ENCODE results near the gene FXR2.

Gene FXR2

DNA sequence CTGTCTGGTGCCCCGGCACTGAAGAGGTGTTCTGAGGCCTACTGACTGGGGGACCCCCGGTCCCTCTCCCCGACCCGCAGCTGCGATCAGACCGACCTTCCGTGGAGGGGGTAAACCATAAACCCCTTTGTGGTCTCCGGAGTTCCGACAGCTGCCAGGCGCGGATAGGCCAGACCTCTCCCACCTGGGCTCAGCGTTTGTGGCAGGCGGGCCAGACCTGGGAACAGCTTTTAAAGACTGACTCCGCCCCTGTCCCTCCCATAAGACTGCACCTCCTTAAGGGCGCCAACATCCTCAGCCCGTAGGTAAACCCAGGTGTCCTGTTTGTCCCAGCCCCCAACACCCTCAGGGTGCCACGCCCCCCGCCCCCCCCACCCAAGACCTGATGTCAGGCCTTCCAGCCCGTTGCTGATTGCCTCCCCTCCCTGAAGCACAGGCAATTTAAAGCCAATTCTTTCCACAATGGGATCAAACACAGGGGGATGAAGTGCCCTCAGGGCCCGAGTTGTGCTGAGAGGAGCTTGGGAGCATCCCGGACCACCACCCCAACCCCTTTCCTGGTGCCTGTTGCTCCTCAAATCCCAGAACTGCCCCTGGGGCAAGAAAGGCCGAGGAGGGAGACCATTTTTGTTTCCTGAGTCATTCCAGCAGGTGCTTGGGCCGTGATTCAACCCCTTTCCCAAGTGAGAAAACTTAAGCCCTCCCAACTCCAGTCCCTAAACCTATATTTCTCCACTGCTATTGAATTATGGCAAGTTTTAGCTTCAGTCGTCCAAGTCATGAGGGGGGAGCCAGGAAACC, 24.6 kb downstream of the FXR2 start, which contains the start of gene SOX15:
Gene SOX15, minus strand, starts transcription at position 204 of the 801 bp plus-strand sequence. CDS start 418 bp downstream, outside the sequence.
- TF ChIP-seq JUND (IDR thresholded peaks at IDR 0.05; ENCODE audit: low read depth), result no peak
- in situ Hi-C loops (cut with HindIII; ENCODE audit: low pct_unique_long_range_greater_than_20kb, low sequenced_read_pairs), result no loop called here
- peak in 1 of 2 experiments; percentile 56 for DNase-seq (ENCODE audit: low read depth in 1 of 2, low spot score in 1 of 2)

DNA sequence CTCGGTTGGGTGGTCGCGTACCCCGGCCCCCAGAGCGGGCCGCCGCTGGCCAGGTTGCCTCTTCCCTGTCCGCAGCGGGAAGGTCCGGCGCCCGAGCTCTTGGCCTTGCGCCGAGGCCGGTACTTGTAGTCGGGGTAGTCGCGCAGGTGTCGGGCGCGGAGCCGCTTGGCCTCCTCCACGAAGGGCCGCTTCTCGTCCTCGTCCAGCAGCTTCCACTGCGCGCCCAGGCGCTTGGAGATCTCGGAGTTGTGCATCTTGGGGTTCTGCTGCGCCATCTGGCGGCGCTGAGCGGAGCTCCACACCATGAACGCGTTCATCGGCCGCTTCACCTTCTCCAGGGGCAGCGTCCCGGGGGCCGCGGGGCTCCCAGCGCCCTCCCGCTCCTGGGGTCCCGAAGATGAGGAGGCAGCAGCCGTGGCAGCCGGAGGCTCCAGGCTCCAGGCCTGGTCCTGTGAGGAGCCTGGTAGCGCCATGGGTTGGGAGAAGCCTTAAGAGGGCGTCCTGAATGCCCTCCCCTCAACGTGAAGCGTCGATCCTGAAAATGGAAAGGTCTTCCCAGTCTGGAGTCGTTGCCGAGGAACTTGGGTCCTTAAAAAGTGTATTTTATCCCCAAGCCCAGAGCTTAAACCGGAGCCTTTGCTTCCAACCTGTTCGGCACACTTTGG, 25.4 kb downstream of the FXR2 start:
- no peak for TF ChIP-seq JUND (IDR thresholded peaks at IDR 0.05; ENCODE audit: low read depth)
- DNase-seq (ENCODE audit: low read depth in 1 of 2, low spot score in 1 of 2), result no peak
- in situ Hi-C loops (cut with HindIII; ENCODE audit: low pct_unique_long_range_greater_than_20kb, low sequenced_read_pairs), result no loop called here

DNA sequence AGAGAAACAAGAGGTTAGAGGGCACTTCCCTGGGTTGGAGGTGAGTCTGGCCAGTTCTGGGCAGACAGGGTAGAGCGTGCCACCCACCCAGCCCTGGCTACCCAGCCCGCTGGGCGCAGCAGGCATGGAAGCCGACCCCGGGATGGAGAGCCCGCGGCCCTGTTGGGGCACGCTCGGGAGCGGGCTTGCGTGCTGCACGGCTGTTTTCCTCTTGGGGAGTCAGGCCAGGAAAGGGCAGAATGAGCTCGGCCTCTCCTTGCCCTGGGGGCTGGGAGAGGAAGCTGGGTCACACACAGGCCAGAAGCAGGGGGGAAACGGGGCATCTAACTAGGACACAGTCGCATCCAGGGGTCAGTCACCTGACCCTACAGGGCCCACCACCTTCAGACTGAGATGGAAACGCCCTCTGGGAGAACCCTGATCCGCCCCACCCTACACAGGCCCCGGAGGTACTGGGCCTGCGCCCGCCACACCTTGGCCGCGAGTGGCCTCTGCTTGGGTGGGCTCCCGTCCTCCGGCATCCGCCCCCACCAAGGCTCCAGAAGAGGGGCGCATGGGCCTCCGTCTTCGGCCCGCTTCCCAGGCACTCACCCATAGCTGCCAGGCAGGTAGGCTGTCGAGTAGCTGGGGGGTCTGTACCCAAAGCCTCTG, 26.0 kb downstream of the FXR2 start:
- TF ChIP-seq JUND (IDR thresholded peaks at IDR 0.05; ENCODE audit: low read depth), result no peak
- in situ Hi-C loops (cut with HindIII; ENCODE audit: low pct_unique_long_range_greater_than_20kb, low sequenced_read_pairs), result no loop called here
- no peak for DNase-seq (ENCODE audit: low read depth in 1 of 2, low spot score in 1 of 2)

DNA sequence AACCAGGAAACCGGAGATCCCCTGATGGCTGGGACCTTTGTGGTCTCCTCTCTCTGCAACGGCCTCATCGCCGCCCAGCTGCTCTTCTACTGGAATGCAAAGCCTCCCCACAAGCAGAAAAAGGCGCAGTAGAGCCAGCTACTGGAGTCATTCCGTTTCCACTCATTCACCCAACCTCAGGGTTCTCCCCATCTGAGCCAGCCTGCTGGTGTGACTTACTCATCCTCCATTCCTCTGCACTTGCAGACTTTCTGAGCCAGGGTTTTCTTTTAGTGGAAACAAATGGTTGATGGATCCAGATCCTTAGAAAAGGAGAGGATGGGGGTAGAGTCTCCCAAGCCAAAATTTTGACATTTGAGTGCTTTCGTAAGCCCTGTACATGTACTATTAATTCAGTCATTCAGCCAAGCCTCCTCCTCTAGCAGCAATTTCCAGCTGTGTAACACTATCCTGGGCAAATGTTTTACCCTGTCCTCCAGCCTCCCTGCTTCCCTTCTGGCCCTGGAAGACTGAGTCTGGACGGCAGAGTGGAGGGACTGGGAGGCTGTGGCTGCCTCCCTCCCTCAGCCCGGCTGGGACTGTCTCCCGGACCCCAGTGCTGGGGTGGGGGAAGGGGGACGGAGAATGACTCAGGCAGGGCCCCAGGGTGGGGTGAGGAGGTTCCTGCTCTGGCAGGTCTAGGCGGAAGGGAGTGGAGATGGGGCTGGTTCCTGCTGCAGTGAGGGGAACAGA, 27.1 kb downstream of the FXR2 start:
- TF ChIP-seq JUND (IDR thresholded peaks at IDR 0.05; ENCODE audit: low read depth), result no peak
- DNase-seq (ENCODE audit: low read depth in 1 of 2, low spot score in 1 of 2), result no peak
- in situ Hi-C loops (cut with HindIII; ENCODE audit: low pct_unique_long_range_greater_than_20kb, low sequenced_read_pairs), result no loop called here

DNA sequence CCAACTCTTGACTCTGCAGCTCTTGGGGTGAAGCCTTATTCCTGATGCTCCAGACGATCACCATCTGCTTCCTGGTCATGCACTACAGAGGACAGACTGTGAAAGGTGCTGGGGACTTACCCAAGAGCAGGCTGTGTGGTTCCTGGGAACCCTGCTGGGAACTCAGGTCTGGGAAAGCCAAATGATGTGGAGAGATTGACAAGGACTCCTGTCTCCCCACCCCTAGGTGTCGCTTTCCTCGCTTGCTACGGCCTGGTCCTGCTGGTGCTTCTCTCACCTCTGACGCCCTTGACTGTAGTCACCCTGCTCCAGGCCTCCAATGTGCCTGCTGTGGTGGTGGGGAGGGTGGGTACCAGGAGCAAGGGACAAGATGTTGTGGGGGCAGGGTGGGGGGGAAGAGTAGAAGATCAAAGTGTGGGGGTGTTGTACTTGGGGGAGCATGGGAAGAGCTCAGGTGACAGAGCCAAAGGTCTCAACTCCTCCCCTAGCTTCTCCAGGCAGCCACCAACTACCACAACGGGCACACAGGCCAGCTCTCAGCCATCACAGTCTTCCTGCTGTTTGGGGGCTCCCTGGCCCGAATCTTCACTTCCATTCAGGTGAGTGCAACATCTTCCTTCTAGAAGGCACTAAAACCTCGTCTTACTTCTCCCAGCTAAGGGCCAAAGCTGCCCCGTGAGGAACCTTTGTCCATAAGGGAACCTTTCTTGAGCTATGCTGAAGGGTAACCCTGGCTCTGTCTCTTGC, 27.9 kb downstream of the FXR2 start:
- in situ Hi-C loops (cut with HindIII; ENCODE audit: low pct_unique_long_range_greater_than_20kb, low sequenced_read_pairs), result no loop called here
- peak in 1 of 2 experiments; percentile 79 for DNase-seq (ENCODE audit: low read depth in 1 of 2, low spot score in 1 of 2)
- TF ChIP-seq JUND (IDR thresholded peaks at IDR 0.05; ENCODE audit: low read depth), result no peak

DNA sequence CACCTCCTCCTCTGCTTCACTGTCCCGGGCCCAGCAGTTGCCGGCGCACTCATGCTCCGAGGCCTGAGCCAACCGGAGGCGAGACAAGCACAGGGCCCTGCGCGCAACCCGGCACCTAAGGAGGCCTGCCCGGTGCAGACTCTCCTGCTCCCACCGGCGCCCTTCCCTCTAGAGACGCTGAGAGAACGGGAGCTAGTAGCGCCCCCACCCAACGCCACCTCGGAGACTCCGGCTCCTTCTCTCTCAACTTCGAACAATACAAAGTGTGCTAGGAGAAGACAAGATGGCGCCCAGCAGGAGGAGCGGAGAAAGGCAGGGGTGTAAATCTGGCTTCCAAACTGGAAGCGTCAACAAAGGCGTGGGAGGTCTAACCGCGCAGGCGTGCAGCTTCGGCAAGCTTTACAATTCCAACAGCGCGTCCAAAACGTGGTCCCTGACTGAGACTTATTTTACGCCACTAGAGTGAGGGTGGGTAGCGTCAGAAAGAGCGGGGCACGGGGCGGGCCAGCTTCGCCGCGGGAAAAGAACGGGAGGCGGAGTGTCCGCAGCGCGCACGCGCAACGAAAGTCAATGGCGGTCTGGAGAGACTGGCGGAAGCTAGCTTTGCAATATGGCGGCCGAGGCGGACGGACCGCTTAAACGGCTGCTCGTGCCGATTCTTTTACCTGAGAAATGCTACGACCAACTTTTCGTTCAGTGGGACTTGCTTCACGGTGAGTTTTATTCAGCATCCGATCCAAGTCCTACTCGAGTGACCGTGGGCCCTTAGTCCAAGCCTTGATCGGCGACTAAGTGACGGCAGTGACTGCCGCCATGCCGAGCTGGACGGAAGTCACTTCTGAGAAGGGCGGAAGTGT, 31.2 kb downstream of the FXR2 start, which contains the start of gene MPDU1:
Gene MPDU1, plus strand, starts transcription at position 600 of the 857 bp plus-strand sequence. Its CDS starts 11 bp downstream, at position 611.
- TF ChIP-seq JUND (IDR thresholded peaks at IDR 0.05; ENCODE audit: low read depth), result no peak
- peak; percentile 72 to 97 for DNase-seq (ENCODE audit: low read depth in 1 of 2, low spot score in 1 of 2)
- in situ Hi-C loops (cut with HindIII; ENCODE audit: low pct_unique_long_range_greater_than_20kb, low sequenced_read_pairs), result no loop called here

DNA sequence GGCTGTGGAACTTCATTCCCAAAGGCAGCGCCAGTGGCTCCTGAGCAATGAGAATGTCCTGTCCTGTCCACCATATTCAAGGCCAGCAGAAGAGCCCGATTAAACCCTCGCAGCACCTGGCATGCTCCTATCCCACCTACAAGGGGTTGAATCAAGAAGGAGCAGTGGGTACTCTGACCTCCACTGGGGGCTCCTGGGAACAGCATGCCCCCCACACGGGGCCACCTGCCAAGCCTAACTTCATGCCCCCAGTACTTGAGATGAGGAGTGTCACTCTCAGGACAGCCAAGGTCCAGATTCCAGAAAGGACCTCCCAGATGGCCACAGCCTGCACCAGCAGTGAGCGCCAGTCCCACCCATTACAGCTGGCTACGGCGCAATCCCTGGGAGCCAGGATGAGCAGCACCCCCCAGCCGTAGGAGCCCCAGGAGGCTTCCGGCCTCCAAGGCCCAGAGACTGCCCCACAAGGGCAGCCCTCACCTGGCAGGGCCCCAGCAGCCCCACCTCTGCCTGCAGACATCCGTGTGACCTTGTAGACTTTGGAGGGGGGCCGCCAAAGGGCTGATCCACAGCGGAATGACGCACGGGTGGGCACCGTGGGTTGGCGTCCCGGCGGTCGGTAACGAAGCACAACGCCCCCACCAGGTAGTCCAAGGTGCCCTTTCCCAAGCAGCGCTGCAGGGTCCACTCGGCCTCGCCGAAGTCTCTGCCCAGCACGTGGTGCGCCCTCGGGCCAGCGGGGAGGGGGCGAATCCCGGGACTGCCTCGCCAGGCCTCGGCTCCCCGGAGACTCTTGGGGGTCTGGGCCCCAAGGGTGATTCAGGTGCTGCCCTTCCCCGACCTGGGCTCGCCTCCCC, 32.1 kb downstream of the FXR2 start:
- in situ Hi-C loops (cut with HindIII; ENCODE audit: low pct_unique_long_range_greater_than_20kb, low sequenced_read_pairs), result no loop called here
- TF ChIP-seq JUND (IDR thresholded peaks at IDR 0.05; ENCODE audit: low read depth), result no peak
- no peak for DNase-seq (ENCODE audit: low read depth in 1 of 2, low spot score in 1 of 2)

DNA sequence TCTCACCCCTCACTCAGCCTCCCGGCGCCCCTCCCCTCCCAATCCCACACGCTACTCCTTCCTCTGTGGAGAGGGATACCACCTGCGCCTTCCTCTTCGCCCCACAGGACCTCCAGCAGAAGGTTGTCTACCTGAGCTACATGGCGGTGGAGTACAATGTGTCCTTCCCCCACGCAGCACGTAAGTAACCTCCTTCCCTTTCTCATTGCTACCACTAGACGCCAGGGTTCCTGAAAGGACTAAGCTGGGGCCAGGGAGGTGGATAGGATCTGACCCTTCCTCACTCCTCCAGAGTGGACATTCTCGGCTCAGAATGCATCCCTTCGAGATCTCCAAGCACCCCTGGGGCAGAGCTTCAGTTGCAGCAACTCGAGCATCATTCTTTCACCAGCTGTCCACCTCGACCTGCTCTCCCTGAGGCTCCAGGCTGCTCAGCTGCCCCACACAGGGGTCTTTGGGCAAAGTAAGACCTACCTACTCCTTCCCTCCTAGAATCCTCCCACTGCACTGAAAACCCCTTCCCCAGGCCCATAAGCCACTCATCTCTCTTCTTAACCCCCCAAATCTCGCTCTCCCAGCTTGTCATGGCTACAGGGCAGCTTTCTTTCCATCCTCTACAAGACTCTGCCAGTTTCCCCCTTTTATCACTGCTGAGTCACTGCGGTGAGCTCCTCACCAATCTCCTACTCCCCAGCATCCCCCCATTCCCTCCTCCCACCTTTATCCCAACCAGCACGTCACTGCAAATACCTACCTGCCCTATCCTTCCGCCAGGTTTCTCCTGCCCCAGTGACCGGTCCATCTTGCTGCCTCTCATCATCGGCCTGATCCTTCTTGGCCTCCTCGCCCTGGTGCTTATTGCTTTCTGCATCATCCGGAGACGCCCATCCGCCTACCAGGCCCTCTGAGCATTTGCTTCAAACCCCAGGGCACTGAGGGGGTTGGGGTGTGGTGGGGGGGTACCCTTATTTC, 33.8 kb downstream of the FXR2 start:
- no peak for DNase-seq (ENCODE audit: low read depth in 1 of 2, low spot score in 1 of 2)
- in situ Hi-C loops (cut with HindIII; ENCODE audit: low pct_unique_long_range_greater_than_20kb, low sequenced_read_pairs), result no loop called here
- TF ChIP-seq JUND (IDR thresholded peaks at IDR 0.05; ENCODE audit: low read depth), result no peak
